Measurements from ENCODE around the gene SCML1. TPM values are rescaled to one million over a fixed set of nuclear protein-coding genes. Genes with fewer than 3 reads are reported as not detected.

SCML1 gene
- total RNA-seq, 2 experiments from 2014 or later, result not detected

- Histone ChIP-seq H3K9me2 (ENCODE audit: insufficient read depth, low read length) (no peaks in the 10 kb centered on the region), H3K4me2 (ENCODE audit: low read length) (no peak overlapping the region), H3K4me1 (ENCODE audit: insufficient read depth, low read length, poor library complexity, severe bottlenecking) (no peaks in the 10 kb centered on the region), H3K36me3 (ENCODE audit: insufficient read depth, low read length) (no peaks in the 10 kb centered on the region), H4K20me1 (ENCODE audit: insufficient read depth, low read length) (no peaks in the 10 kb centered on the region), H3K9me3 (ENCODE audit: low read length) (no peaks in the 10 kb centered on the region), H2AFZ (ENCODE audit: low read length) (no peak overlapping the region), H3K27ac (ENCODE audit: low read depth, low read length, poor library complexity, severe bottlenecking) (no peak overlapping the region), H3K4me3 (ENCODE audit: low read depth, low read length, poor library complexity, severe bottlenecking) (no peak overlapping the region), H3K79me2 (ENCODE audit: insufficient read depth, low read depth, low read length) (no peaks in the 10 kb centered on the region)
- ChIA-PET POLR2A (no interaction called here), CTCF (ENCODE audit: unreplicated experiment) (no interaction called here)
- BruUV-seq (replicated peaks), result no TSS peak
- DNase-seq (ENCODE audit: low spot score), result no peak
- TF ChIP-seq, protein P1, sequence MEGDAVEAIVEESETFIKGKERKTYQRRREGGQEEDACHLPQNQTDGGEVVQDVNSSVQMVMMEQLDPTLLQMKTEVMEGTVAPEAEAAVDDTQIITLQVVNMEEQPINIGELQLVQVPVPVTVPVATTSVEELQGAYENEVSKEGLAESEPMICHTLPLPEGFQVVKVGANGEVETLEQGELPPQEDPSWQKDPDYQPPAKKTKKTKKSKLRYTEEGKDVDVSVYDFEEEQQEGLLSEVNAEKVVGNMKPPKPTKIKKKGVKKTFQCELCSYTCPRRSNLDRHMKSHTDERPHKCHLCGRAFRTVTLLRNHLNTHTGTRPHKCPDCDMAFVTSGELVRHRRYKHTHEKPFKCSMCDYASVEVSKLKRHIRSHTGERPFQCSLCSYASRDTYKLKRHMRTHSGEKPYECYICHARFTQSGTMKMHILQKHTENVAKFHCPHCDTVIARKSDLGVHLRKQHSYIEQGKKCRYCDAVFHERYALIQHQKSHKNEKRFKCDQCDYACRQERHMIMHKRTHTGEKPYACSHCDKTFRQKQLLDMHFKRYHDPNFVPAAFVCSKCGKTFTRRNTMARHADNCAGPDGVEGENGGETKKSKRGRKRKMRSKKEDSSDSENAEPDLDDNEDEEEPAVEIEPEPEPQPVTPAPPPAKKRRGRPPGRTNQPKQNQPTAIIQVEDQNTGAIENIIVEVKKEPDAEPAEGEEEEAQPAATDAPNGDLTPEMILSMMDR (conservative IDR thresholded peaks at IDR 0.05; ENCODE audit: low read length), result no peak
- no peak for TF ChIP-seq EZH2phosphoT487 (IDR thresholded peaks at IDR 0.05; ENCODE audit: borderline replicate concordance, low read depth, low read length)
- intact Hi-C loops (cut with micrococcal nuclease; ENCODE audit: unreplicated experiment), result no loop called here
Observed at GRCh38 chrX:17707731-17708130, 29.6 kb upstream of the SCML1 start.

- no peaks in the 10 kb centered on the region for H3K4me1 ChIP-seq (ENCODE audit: insufficient read depth, low read length, poor library complexity, severe bottlenecking)
- H3K9me2 ChIP-seq (ENCODE audit: insufficient read depth, low read length), result no peaks in the 10 kb centered on the region
- no peak overlapping the region for H3K4me2 ChIP-seq (ENCODE audit: low read length)
- no TSS peak for BruUV-seq (replicated peaks)
- ChIA-PET POLR2A (no interaction called here), CTCF (ENCODE audit: unreplicated experiment) (interaction anchor here (0.5 kb wide), 1 partner anchor 168 kb away, joined by 3 read pairs; no protein-coding TSS in a partner anchor)
- no peak for DNase-seq (ENCODE audit: low spot score)
- H2AFZ ChIP-seq (ENCODE audit: low read length), result no peak overlapping the region
- no peaks in the 10 kb centered on the region for H3K36me3 ChIP-seq (ENCODE audit: insufficient read depth, low read length)
- H3K79me2 ChIP-seq (ENCODE audit: insufficient read depth, low read depth, low read length), result no peaks in the 10 kb centered on the region
- no peak overlapping the region for H3K4me3 ChIP-seq (ENCODE audit: low read depth, low read length, poor library complexity, severe bottlenecking)
- H4K20me1 ChIP-seq (ENCODE audit: insufficient read depth, low read length), result no peaks in the 10 kb centered on the region
- intact Hi-C loops (cut with micrococcal nuclease; ENCODE audit: unreplicated experiment), result no loop called here
- no peaks in the 10 kb centered on the region for H3K9me3 ChIP-seq (ENCODE audit: low read length)
- no peak for TF ChIP-seq EZH2phosphoT487 (IDR thresholded peaks at IDR 0.05; ENCODE audit: borderline replicate concordance, low read depth, low read length)
- TF ChIP-seq, protein P1 (conservative IDR thresholded peaks at IDR 0.05; ENCODE audit: low read length), result no peak
- no peak overlapping the region for H3K27ac ChIP-seq (ENCODE audit: low read depth, low read length, poor library complexity, severe bottlenecking)
Observed at GRCh38 chrX:17710871-17711301, 26.4 kb upstream of the SCML1 start.

DNA sequence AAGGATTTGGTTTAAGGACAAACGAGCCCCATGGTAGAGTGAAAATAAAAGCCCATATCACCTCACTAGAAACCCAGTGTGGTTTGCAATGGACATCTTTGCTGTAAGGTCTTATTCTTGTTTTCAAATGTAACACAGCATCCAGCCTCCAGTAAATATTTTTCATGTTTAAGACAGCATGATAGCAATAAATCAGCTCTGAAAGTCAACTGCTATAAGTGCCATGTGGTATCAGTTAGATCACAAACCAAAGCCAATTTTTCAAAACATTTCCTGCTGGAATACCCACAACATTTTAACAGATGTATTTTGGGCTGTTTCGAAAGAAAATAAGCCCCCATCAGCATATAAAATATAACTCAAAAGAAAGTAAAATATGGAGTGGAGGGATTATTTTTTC is 24.0 kb upstream of the SCML1 start:
- CTCF ChIA-PET (ENCODE audit: unreplicated experiment), result no interaction called here
- no peaks in the 10 kb centered on the region for H3K9me2 ChIP-seq (ENCODE audit: insufficient read depth, low read length)
- H3K4me2 ChIP-seq (ENCODE audit: low read length), result no peak overlapping the region
- no peak overlapping the region for H2AFZ ChIP-seq (ENCODE audit: low read length)
- no peaks in the 10 kb centered on the region for H3K4me1 ChIP-seq (ENCODE audit: insufficient read depth, low read length, poor library complexity, severe bottlenecking)
- H3K9me3 ChIP-seq (ENCODE audit: low read length), result no peaks in the 10 kb centered on the region
- H4K20me1 ChIP-seq (ENCODE audit: insufficient read depth, low read length), result no peaks in the 10 kb centered on the region
- no peak for DNase-seq (ENCODE audit: low spot score)
- H3K36me3 ChIP-seq (ENCODE audit: insufficient read depth, low read length), result no peaks in the 10 kb centered on the region
- H3K79me2 ChIP-seq (ENCODE audit: insufficient read depth, low read depth, low read length), result no peaks in the 10 kb centered on the region
- intact Hi-C loops (cut with micrococcal nuclease; ENCODE audit: unreplicated experiment), result no loop called here
- no peak overlapping the region for H3K27ac ChIP-seq (ENCODE audit: low read depth, low read length, poor library complexity, severe bottlenecking)
- TF ChIP-seq, protein P1 (conservative IDR thresholded peaks at IDR 0.05; ENCODE audit: low read length), result no peak
- BruUV-seq (replicated peaks), result no TSS peak
- H3K4me3 ChIP-seq (ENCODE audit: low read depth, low read length, poor library complexity, severe bottlenecking), result no peak overlapping the region
- POLR2A ChIA-PET, result no interaction called here

Measured in OCI-LY7 (cell line).